Spleen (tissue), 11 donors: ENCODE measurements around the gene ARHGAP24. TPM values are rescaled to one million over a fixed set of nuclear protein-coding genes. Genes with fewer than 3 reads are reported as not detected.

Experiments
- DNase-seq: peaks from one replicate; pipeline ENCODE4 v3.0.0-alpha.2; 2020
- H3K27ac ChIP-seq, 8 donors: fragments of 200-600 bp; sonication (generic) in 7 of 8; 1 replicate in 4 of 8; 2 replicates in 4 of 8; pipeline versions ENCODE4 v1.5.0 to v1.8.0; 2016 to 2021; ENCODE audit warnings: inconsistent platforms in 4 of 8, mild to moderate bottlenecking in 4 of 8, moderate library complexity in 1 of 8
- H3K27me3 ChIP-seq, 7 donors: fragments of 200-600 bp; sonication (generic) in 6 of 7; replicated peaks in 1 of 7; 1 replicate in 4 of 7; 2 replicates in 3 of 7; pipeline versions ENCODE4 v1.5.0 to v1.8.0; 2016 to 2021; ENCODE audit warnings: inconsistent platforms in 3 of 7, mild to moderate bottlenecking in 1 of 7
- H3K36me3 ChIP-seq, 6 donors: fragments of 200-600 bp; sonication (generic) in 5 of 6; 1 replicate in 4 of 6; 2 replicates in 2 of 6; pipeline versions ENCODE4 v1.5.0 to v1.8.0; 2016 to 2021; ENCODE audit warnings: inconsistent platforms in 2 of 6
- H3K4me1 ChIP-seq, 6 donors: fragments of 200-600 bp; sonication (generic) in 5 of 6; 1 replicate in 3 of 6; 2 replicates in 3 of 6; pipeline versions ENCODE4 v1.5.0 to v1.8.0; 2016 to 2021; ENCODE audit warnings: inconsistent platforms in 3 of 6
- H3K4me3 ChIP-seq, 8 donors: fragments of 200-600 bp; sonication (generic) in 7 of 8; 1 replicate in 4 of 8; 2 replicates in 4 of 8; pipeline versions ENCODE4 v1.5.0 to v1.8.0; 2016 to 2021; ENCODE audit warnings: inconsistent platforms in 4 of 8, mild to moderate bottlenecking in 4 of 8, moderate library complexity in 2 of 8
- H3K9me3 ChIP-seq, 8 donors: fragments of 200-600 bp; sonication (generic) in 7 of 8; 1 replicate in 4 of 8; 2 replicates in 4 of 8; pipeline versions ENCODE4 v1.5.0 to v1.8.0; 2016 to 2021; ENCODE audit warnings: inconsistent platforms in 4 of 8
- POLR2A ChIP-seq, 3 donors: fragments of 450-650 bp; IDR thresholded peaks; one replicate each; pipeline ENCODE4 v1.5.1; 2017; ENCODE audit warnings: antibody characterized with exemption in 3 of 3, mild to moderate bottlenecking in 1 of 3
- POLR2AphosphoS5 ChIP-seq, 3 donors: sonication (generic); formaldehyde crosslinking; IDR thresholded peaks; one replicate each; pipeline ENCODE4 v1.5.1; 2017; ENCODE audit warnings: antibody characterized with exemption in 3 of 3
- WGBS, 5 donors: extraction: QIAGEN DNeasy Blood & Tissue Kit in 3 of 5; methylation state at CpG; one replicate each; pipeline versions ENCODE4 v1.1.5 to v1.1.7; 2013 to 2018; 5-methylcytosine and 5-hydroxymethylcytosine counted together
- intact Hi-C: fragments of 100-400 bp; cut with DNase I; formaldehyde crosslinking; loops from one replicate; pipeline ENCODE4 v1.15.0; 2023; ENCODE audit warnings: low total_unique reads
- polyA plus RNA-seq, 3 donors: library from polyadenylated mRNA; stranded (reverse); fragments of 200-250 nt; gene quantifications; one replicate each; pipeline ENCODE4 v1.2.1, GENCODE V29; 2013
- total RNA-seq, 7 donors: library from RNA; depleted of rRNA in 3 of 7; stranded (reverse); fragments of >200 nt in 3 of 7; fragmentation: NEBNext Ultra II Directional in 4 of 7; extraction: Animal tissue kit (Norgen Biotek cat#: 25700) in 4 of 7; gene quantifications; one replicate each; pipeline versions ENCODE4 v1.1.0 to v1.2.1, GENCODE V29; 2016 to 2021
- TF ChIP-seq, protein P1 (sequence below), 11 experiments: fragments of 200-600 bp in 7 of 11; fragments of 450-650 bp in 4 of 11; sonication (generic) in 4 of 11; IDR thresholded peaks in 8 of 11; conservative IDR thresholded peaks in 3 of 11; 1 replicate in 7 of 11; 2 replicates in 4 of 11; pipeline versions ENCODE4 v1.4.0 to v1.8.0; 2016 to 2021; ENCODE audit warnings: antibody characterized with exemption in 11 of 11, inconsistent platforms in 4 of 11, mild to moderate bottlenecking in 1 of 11
- donor health status: healthy with polysubstance abuse.
- donor health status: DM: no; HTN: no; CAD: no; lungs with moderate emphysema.
- donor health status: DM: no; HTN: no; CAD: no.
- donor health status: Bipolar disorder and iron deficiency.
- donor health status: healthy.
- donor health status: DM: no; HTN: no; CAD: no.
- donor health status: DM: yes; HTN: yes; CAD: no.

ARHGAP24 gene
- total and polyA plus RNA-seq, 10 donors, result 23.1 to 199 (median 130) TPM

DNA sequence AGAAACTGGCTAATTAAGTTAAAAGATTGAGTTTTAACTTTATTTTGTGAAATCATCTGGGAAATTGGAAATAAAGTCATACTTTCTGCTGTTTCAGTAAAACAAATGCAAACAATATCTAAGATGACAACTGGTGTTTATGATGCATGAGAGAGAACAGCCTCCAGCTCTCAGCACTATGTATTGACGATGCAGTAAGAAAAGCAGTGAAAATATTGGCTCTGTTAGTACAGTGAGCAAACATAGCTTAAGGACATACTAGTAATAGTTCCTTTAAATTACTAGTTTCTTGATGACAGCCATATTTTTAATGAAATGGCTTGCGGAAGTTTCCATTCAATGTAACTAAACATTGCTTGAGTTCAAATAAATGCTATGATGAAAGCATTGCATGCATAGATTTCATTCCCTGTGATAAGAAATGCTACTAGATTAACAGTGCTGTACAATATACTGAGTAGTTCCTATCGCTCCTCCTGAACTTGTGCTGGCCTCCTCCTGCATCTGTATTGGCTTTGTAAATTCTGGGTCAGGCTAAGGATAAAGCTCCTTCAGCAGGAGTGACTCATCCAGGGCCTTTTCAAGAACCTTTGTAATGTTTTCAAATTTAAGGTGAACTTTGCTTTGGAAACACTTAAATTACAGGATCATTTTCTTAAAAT is 11.6 kb downstream of the ARHGAP24 start:
- peaks cover 5 to 49% (median 22%) of the 10 kb centered on the region in 6 donors for H3K4me1 ChIP-seq
- intact Hi-C loops, result no loop called here
- TF ChIP-seq, protein P1, sequence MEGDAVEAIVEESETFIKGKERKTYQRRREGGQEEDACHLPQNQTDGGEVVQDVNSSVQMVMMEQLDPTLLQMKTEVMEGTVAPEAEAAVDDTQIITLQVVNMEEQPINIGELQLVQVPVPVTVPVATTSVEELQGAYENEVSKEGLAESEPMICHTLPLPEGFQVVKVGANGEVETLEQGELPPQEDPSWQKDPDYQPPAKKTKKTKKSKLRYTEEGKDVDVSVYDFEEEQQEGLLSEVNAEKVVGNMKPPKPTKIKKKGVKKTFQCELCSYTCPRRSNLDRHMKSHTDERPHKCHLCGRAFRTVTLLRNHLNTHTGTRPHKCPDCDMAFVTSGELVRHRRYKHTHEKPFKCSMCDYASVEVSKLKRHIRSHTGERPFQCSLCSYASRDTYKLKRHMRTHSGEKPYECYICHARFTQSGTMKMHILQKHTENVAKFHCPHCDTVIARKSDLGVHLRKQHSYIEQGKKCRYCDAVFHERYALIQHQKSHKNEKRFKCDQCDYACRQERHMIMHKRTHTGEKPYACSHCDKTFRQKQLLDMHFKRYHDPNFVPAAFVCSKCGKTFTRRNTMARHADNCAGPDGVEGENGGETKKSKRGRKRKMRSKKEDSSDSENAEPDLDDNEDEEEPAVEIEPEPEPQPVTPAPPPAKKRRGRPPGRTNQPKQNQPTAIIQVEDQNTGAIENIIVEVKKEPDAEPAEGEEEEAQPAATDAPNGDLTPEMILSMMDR (IDR thresholded peaks at IDR 0.05 in 8 of 11, conservative IDR thresholded peaks at IDR 0.05 in 3 of 11), result no peak
- TF ChIP-seq POLR2A (IDR thresholded peaks at IDR 0.05), result no peak
- TF ChIP-seq POLR2AphosphoS5 (IDR thresholded peaks at IDR 0.05), result no peak
- H3K27ac ChIP-seq, result no peak overlapping the region
- no peak for DNase-seq
- H3K27me3 ChIP-seq, result no peaks in the 10 kb centered on the region
- no peak overlapping the region for H3K4me3 ChIP-seq
- H3K9me3 ChIP-seq, result no peaks in the 10 kb centered on the region
- WGBS, 5 donors, result 91 to 96% (median 95%) methylated on average over 3 of the region's 3 CpGs
- H3K36me3 ChIP-seq, result no peaks in the 10 kb centered on the region

DNA sequence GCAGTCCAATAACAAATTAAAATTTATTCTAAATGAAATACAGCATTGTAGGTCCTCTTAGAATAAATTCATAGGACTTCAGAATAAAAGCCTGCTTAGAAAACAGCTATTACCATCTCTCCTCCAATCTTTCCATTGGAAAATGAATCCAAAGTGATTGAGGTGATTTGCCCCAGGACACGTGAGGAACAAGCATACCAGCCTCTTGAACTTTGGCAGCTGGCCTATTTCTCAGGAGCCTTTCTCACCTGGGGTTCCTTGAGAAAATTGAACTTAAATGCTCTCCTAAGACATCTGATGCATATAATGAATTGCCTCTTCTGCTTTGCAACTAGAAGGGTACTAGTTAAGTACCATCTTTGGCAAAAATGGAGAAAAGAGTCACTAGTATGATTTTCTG is 13.5 kb downstream of the ARHGAP24 start:
- no peak for TF ChIP-seq POLR2AphosphoS5 (IDR thresholded peaks at IDR 0.05)
- TF ChIP-seq, protein P1 (IDR thresholded peaks at IDR 0.05 in 8 of 11, conservative IDR thresholded peaks at IDR 0.05 in 3 of 11), result no peak
- no peak for TF ChIP-seq POLR2A (IDR thresholded peaks at IDR 0.05)
- Histone ChIP-seq H3K27me3 (no peaks in the 10 kb centered on the region), H3K9me3 (no peaks in the 10 kb centered on the region), H3K4me1 (peaks cover 5 to 40% (median 13%) of the 10 kb centered on the region in 6 donors), H3K36me3 (no peaks in the 10 kb centered on the region), H3K4me3 (no peak overlapping the region), H3K27ac (no peak overlapping the region)
- no peak for DNase-seq
- WGBS, 5 donors, result 71 to 89% (median 77%) methylated on average over 1 of the region's 1 CpG
- intact Hi-C loops, result no loop called here

DNA sequence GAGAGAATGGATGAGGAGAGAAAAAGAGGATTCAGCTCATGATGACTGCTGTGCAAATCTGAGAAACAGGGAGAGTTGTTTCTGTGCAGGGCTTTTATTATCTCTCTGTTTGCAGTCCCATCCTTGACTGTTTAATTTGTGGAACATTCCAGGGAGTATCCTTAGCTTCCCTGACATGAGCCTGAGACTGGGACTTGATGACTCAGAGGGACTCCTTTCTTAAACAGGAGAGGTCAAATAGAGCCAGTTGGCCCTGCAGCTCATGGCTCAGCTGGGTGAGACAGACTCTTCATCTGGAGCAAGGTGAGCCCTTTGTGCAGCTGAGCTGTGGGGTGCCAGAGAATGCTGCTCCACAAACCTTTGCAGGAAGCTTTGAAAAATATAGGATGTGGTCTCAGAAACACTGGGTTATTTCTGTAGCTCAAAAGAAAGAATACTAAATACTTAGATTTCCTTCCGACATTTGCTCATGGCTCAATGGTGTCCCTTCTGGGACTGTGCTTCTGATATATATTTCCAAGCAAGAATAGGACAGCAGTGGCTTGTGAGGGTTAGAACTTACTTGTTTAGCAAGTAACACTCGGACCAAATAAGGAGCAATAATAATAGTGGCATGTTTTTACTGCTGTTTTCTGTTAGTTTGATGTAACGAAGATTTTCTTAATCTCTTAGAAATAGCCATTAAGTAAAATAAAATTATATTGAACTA is 14.5 kb downstream of the ARHGAP24 start:
- Histone ChIP-seq H3K36me3 (no peaks in the 10 kb centered on the region), H3K27me3 (no peaks in the 10 kb centered on the region), H3K4me1 (peaks cover 5 to 40% (median 13%) of the 10 kb centered on the region in 6 donors), H3K9me3 (peaks cover 0 to 3% (median 0%) of the 10 kb centered on the region in 8 donors), H3K27ac (no peak overlapping the region), H3K4me3 (no peak overlapping the region)
- intact Hi-C loops, result no loop called here
- 86 to 95% (median 90%) methylated on average over 3 of the region's 3 CpGs for WGBS, 5 donors
- TF ChIP-seq POLR2A (IDR thresholded peaks at IDR 0.05), result no peak
- TF ChIP-seq, protein P1 (IDR thresholded peaks at IDR 0.05 in 8 of 11, conservative IDR thresholded peaks at IDR 0.05 in 3 of 11), result no peak
- TF ChIP-seq POLR2AphosphoS5 (IDR thresholded peaks at IDR 0.05), result no peak
- DNase-seq, result no peak

DNA sequence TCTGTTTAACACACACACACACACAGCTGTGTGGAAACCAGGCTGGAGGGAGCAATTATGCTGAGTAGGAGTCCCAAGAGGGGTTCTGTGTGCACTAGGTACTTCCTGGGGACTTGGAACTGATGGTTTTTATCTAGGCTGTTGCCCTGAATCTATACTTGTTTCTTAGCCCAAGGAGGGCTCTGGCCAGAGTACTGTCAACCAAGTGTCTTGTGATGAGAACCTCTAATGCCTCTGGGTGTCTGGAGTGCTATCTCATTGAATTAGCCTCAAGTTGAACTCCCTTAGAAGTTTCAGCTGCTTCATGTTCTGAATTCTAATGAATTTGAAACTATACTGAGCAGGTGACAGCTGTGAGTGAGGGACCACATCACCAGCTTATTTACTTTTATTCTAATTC is 16.6 kb downstream of the ARHGAP24 start:
- peaks cover 7 to 51% (median 18%) of the 10 kb centered on the region in 6 donors for H3K4me1 ChIP-seq
- H3K27me3 ChIP-seq, result no peaks in the 10 kb centered on the region
- DNase-seq, result no peak
- intact Hi-C loops, result no loop called here
- no peak overlapping the region for H3K4me3 ChIP-seq
- peak overlapping the region in 5 of 8 donors; percentile 19 to 59 (median 27) for H3K27ac ChIP-seq
- H3K9me3 ChIP-seq, result peaks cover 0 to 9% (median 0%) of the 10 kb centered on the region in 8 donors
- TF ChIP-seq POLR2AphosphoS5 (IDR thresholded peaks at IDR 0.05), result no peak
- TF ChIP-seq, protein P1 (IDR thresholded peaks at IDR 0.05 in 8 of 11, conservative IDR thresholded peaks at IDR 0.05 in 3 of 11), result no peak
- no peak for TF ChIP-seq POLR2A (IDR thresholded peaks at IDR 0.05)
- no peaks in the 10 kb centered on the region for H3K36me3 ChIP-seq
